HEK293 (cell line): ENCODE data around the gene AMBRA1.

Experiments used
- BCL11B ChIP-seq: fragments of 450-650 bp; formaldehyde crosslinking; IDR thresholded peaks from 2 replicates; pipeline ENCODE4 v1.5.1; 2016; ENCODE audit warnings: low read depth, missing biosample characterization, missing genetic modification characterization
- CTCF ChIP-seq: fragments of 450-650 bp; formaldehyde crosslinking; IDR thresholded peaks from 2 replicates; pipeline ENCODE4 v1.5.1; 2016; ENCODE audit warnings: missing biosample characterization, missing genetic modification characterization
- KLF8 ChIP-seq: fragments of 450-650 bp; formaldehyde crosslinking; IDR thresholded peaks from 2 replicates; pipeline ENCODE4 v1.5.1; 2016; ENCODE audit warnings: missing biosample characterization, missing genetic modification characterization
- PRDM2 ChIP-seq: fragments of 450-650 bp; formaldehyde crosslinking; IDR thresholded peaks from 2 replicates; pipeline ENCODE4 v1.5.1; 2016; ENCODE audit warnings: missing biosample characterization, missing genetic modification characterization, borderline replicate concordance
- REST ChIP-seq: fragments of 450-650 bp; formaldehyde crosslinking; IDR thresholded peaks from 2 replicates; pipeline ENCODE4 v1.5.1; 2016; ENCODE audit warnings: missing biosample characterization, missing genetic modification characterization
- ZBTB6 ChIP-seq: fragments of 450-650 bp; formaldehyde crosslinking; IDR thresholded peaks from 2 replicates; pipeline ENCODE4 v1.5.1; 2017; ENCODE audit warnings: missing biosample characterization, missing genetic modification characterization
- ZBTB8A ChIP-seq: fragments of 450-650 bp; formaldehyde crosslinking; IDR thresholded peaks from 2 replicates; pipeline ENCODE4 v1.5.1; 2016; ENCODE audit warnings: missing biosample characterization, missing genetic modification characterization
- ZFP3 ChIP-seq: fragments of 450-650 bp; formaldehyde crosslinking; IDR thresholded peaks from 2 replicates; pipeline ENCODE4 v1.5.1; 2016; ENCODE audit warnings: low read depth, missing biosample characterization, missing genetic modification characterization
- ZNF18 ChIP-seq: fragments of 450-650 bp; formaldehyde crosslinking; IDR thresholded peaks from 2 replicates; pipeline ENCODE4 v1.5.1; 2016; ENCODE audit warnings: missing biosample characterization, missing genetic modification characterization
- ZNF311 ChIP-seq: fragments of 450-650 bp; formaldehyde crosslinking; IDR thresholded peaks from 2 replicates; pipeline ENCODE4 v1.5.1; 2017; ENCODE audit warnings: missing biosample characterization, missing genetic modification characterization, borderline replicate concordance
- ZNF530 ChIP-seq: fragments of 450-650 bp; formaldehyde crosslinking; IDR thresholded peaks from 2 replicates; pipeline ENCODE4 v1.5.1; 2016; ENCODE audit warnings: low read depth, missing biosample characterization, missing genetic modification characterization
- ZNF843 ChIP-seq: fragments of 450-650 bp; formaldehyde crosslinking; IDR thresholded peaks from 2 replicates; pipeline ENCODE4 v1.5.1; 2016; ENCODE audit warnings: missing biosample characterization, missing genetic modification characterization
- ZSCAN5A ChIP-seq: fragments of 450-650 bp; formaldehyde crosslinking; IDR thresholded peaks from 2 replicates; pipeline ENCODE4 v1.5.1; 2016; ENCODE audit warnings: missing biosample characterization, missing genetic modification characterization

GRCh38 chr11:46413760-46414465, 179.9 kb downstream of the AMBRA1 start:
- no peak for TF ChIP-seq ZNF530 (tag by site-specific recombination)
- TF ChIP-seq ZNF311 (tag by site-specific recombination) = no peak
- no peak for TF ChIP-seq PRDM2
- no peak for TF ChIP-seq CTCF (tag by site-specific recombination)
- TF ChIP-seq REST (tag by site-specific recombination) = no peak
- TF ChIP-seq ZBTB8A = no peak
- no peak for TF ChIP-seq BCL11B (tag by site-specific recombination)
- TF ChIP-seq ZNF843 (tag by site-specific recombination) = no peak
- TF ChIP-seq ZBTB6 = no peak
- TF ChIP-seq KLF8 (tag by site-specific recombination) = no peak
- TF ChIP-seq ZNF18 = no peak
- no peak for TF ChIP-seq ZFP3 (tag by site-specific recombination)
- no peak for TF ChIP-seq ZSCAN5A
